WERI-Rb-1 (cell line): ENCODE data around the gene HINT1.

Experiments used
- DNase-seq: peaks from one replicate; pipeline ENCODE4 v3.0.0-alpha.2; 2020
- H3K27ac ChIP-seq: fragments of 250-450 bp; sonication (Bioruptor Pico); 2 replicates; pipeline ENCODE4 v1.5.1; 2020; ENCODE audit warnings: mild to moderate bottlenecking, moderate library complexity
- H3K27me3 ChIP-seq: fragments of 250-450 bp; sonication (Bioruptor Pico); 2 replicates; pipeline ENCODE4 v1.5.1; 2021; ENCODE audit warnings: mild to moderate bottlenecking, low read depth, moderate library complexity; ENCODE audit not compliant: insufficient read depth, severe bottlenecking
- H3K36me3 ChIP-seq: fragments of 250-450 bp; sonication (Bioruptor Pico); 2 replicates; pipeline ENCODE4 v1.5.1; 2020; ENCODE audit warnings: mild to moderate bottlenecking, moderate library complexity
- H3K4me3 ChIP-seq: 2 replicates; pipeline ENCODE4 v1.5.1; 2011; ENCODE audit warnings: low read depth, mild to moderate bottlenecking, control low read depth, low read length
- H3K9me3 ChIP-seq: fragments of 250-450 bp; sonication (Bioruptor Pico); 2 replicates; pipeline ENCODE4 v1.5.1; 2021; ENCODE audit warnings: mild to moderate bottlenecking, moderate library complexity; ENCODE audit not compliant: severe bottlenecking
- CTCF ChIP-seq: IDR thresholded peaks from 2 replicates; pipeline ENCODE4 v1.5.1; 2011; ENCODE audit warnings: low read depth, mild to moderate bottlenecking, control low read depth, inconsistent platforms, low read length

HINT1 gene

GRCh38 chr5:131209506-131210150, 44.6 kb upstream of the HINT1 start:
- Histone ChIP-seq H3K4me3 (no peak overlapping the region), H3K36me3 (no peaks in the 10 kb centered on the region), H3K27me3 (no peaks in the 10 kb centered on the region), H3K9me3 (no peaks in the 10 kb centered on the region), H3K27ac (peak overlapping the region; percentile 33)
- peak; percentile 43 for DNase-seq
- no peak for TF ChIP-seq CTCF

- Histone ChIP-seq H3K9me3 (no peaks in the 10 kb centered on the region), H3K27ac (peak overlapping the region; percentile 33), H3K36me3 (no peaks in the 10 kb centered on the region), H3K4me3 (no peak overlapping the region), H3K27me3 (no peaks in the 10 kb centered on the region)
- no peak for TF ChIP-seq CTCF
- DNase-seq, result no peak
Observed at GRCh38 chr5:131209175-131209505, 44.1 kb upstream of the HINT1 start.

GRCh38 chr5:131206772-131207171, 41.7 kb upstream of the HINT1 start:
- DNase-seq, result no peak
- Histone ChIP-seq H3K36me3 (no peaks in the 10 kb centered on the region), H3K27me3 (no peaks in the 10 kb centered on the region), H3K9me3 (no peaks in the 10 kb centered on the region), H3K27ac (no peak overlapping the region), H3K4me3 (no peak overlapping the region)
- no peak for TF ChIP-seq CTCF

- no peak overlapping the region for H3K27ac ChIP-seq
- H3K4me3 ChIP-seq, result no peak overlapping the region
- H3K36me3 ChIP-seq, result no peaks in the 10 kb centered on the region
- TF ChIP-seq CTCF, result no peak
- no peaks in the 10 kb centered on the region for H3K27me3 ChIP-seq
- no peak for DNase-seq
- no peaks in the 10 kb centered on the region for H3K9me3 ChIP-seq
Observed at GRCh38 chr5:131206061-131206460, 41.0 kb upstream of the HINT1 start.

- Histone ChIP-seq H3K4me3 (no peak overlapping the region), H3K9me3 (no peaks in the 10 kb centered on the region), H3K27ac (no peak overlapping the region), H3K27me3 (no peaks in the 10 kb centered on the region), H3K36me3 (no peaks in the 10 kb centered on the region)
- no peak for DNase-seq
- no peak for TF ChIP-seq CTCF
Observed at GRCh38 chr5:131204964-131205363, 39.9 kb upstream of the HINT1 start.

- H3K36me3 ChIP-seq, result no peaks in the 10 kb centered on the region
- no peak for TF ChIP-seq CTCF
- DNase-seq, result no peak
- H3K4me3 ChIP-seq, result no peak overlapping the region
- H3K9me3 ChIP-seq, result no peaks in the 10 kb centered on the region
- H3K27ac ChIP-seq, result no peak overlapping the region
- no peaks in the 10 kb centered on the region for H3K27me3 ChIP-seq
Observed at GRCh38 chr5:131200560-131200959, 35.5 kb upstream of the HINT1 start.
